GM12874 (cell line): ENCODE data around the gene NGEF.

Experiments used
- CTCF ChIP-seq: IDR thresholded peaks from 2 replicates; pipeline ENCODE4 v1.5.1; 2011; ENCODE audit warnings: low read depth, mild to moderate bottlenecking, control low read depth, low read length, moderate library complexity; ENCODE audit not compliant: insufficient read depth

The NGEF gene

GRCh38 chr2:232859385-232859916 lies 153.6 kb downstream of the NGEF start:
- TF ChIP-seq CTCF: no peak

GRCh38 chr2:232857158-232857563 lies 155.9 kb downstream of the NGEF start:
- TF ChIP-seq CTCF: no peak

GRCh38 chr2:232854082-232854481 lies 159.0 kb downstream of the NGEF start:
- no peak for TF ChIP-seq CTCF

- no peak for TF ChIP-seq CTCF
These were observed 160.4 kb downstream of the NGEF start for GRCh38 chr2:232852676-232853075.

- no peak for TF ChIP-seq CTCF
These were observed 163.0 kb downstream of the NGEF start for GRCh38 chr2:232850039-232850438.

GRCh38 chr2:232846055-232846454 lies 167.0 kb downstream of the NGEF start:
- TF ChIP-seq CTCF: no peak

GRCh38 chr2:232843834-232844233 lies 169.2 kb downstream of the NGEF start:
- no peak for TF ChIP-seq CTCF

GRCh38 chr2:232842689-232843088 lies 170.4 kb downstream of the NGEF start:
- TF ChIP-seq CTCF: no peak
